ENCODE measurements around the gene NRSN1.

GRCh38 chr6:24195836-24196597 is 70.0 kb downstream of the NRSN1 start:
- TF ChIP-seq CTCF (conservative IDR thresholded peaks at IDR 0.05; ENCODE audit: low read length) (no peak), EZH2phosphoT487 (IDR thresholded peaks at IDR 0.05; ENCODE audit: borderline replicate concordance, low read depth, low read length) (no peak)

All from OCI-LY7 (cell line).